Panc1 (cell line): ENCODE data around the gene MEGF6.

Experiments used
- CTCF ChIP-seq: fragments of 450-650 bp; IDR thresholded peaks from 2 replicates; pipeline ENCODE4 v1.5.1; 2017; ENCODE audit warnings: mild to moderate bottlenecking
- POLR2AphosphoS5 ChIP-seq: IDR thresholded peaks from 2 replicates; pipeline ENCODE4 v1.6.1; 2012; ENCODE audit warnings: mild to moderate bottlenecking, low read depth, low read length, moderate library complexity

- TF ChIP-seq POLR2AphosphoS5 (no peak), CTCF (no peak)
These were observed 3.6 kb downstream of the MEGF6 start for GRCh38 chr1:3607703-3608065.
